Calu3 (cell line): ENCODE results near the gene PILRA. TPM values are rescaled to one million over a fixed set of nuclear protein-coding genes. Genes with fewer than 3 reads are reported as not detected.

ENCODE experiments used
- BruUV-seq: library from RNA; stranded (reverse); fragments of 400-500 nt; replicated peaks from 2 replicates; lab custom pipeline; 2021; lab: Mats Ljungman, UMichigan
- CTCF ChIA-PET: fragments of 300-600 bp; sonication (Branson Sonifier 250); formaldehyde crosslinking; loops from one replicate; lab custom pipeline; 2022; ENCODE audit warnings: antibody characterized with exemption; lab: Charles Lee
- DNase-seq: peaks from one replicate; pipeline ENCODE4 v3.0.0; 2022
- H3K27ac Mint-ChIP-seq: one replicate; pipeline ENCODE4 v1.8.0; 2022; ENCODE audit warnings: mixed read lengths; ENCODE audit not compliant: unreplicated experiment
- H3K27me3 Mint-ChIP-seq: one replicate; pipeline ENCODE4 v1.8.0; 2022; ENCODE audit warnings: mixed read lengths; ENCODE audit not compliant: unreplicated experiment
- H3K36me3 Mint-ChIP-seq: one replicate; pipeline ENCODE4 v1.8.0; 2022; ENCODE audit warnings: mild to moderate bottlenecking, moderate library complexity, mixed read lengths; ENCODE audit not compliant: insufficient read depth, unreplicated experiment
- H3K4me1 Mint-ChIP-seq: one replicate; pipeline ENCODE4 v1.8.0; 2022; ENCODE audit warnings: mild to moderate bottlenecking, low read depth, mixed read lengths; ENCODE audit not compliant: unreplicated experiment
- H3K4me3 Mint-ChIP-seq: one replicate; pipeline ENCODE4 v1.8.0; 2022; ENCODE audit warnings: mild to moderate bottlenecking, low read depth, moderate library complexity, mixed read lengths; ENCODE audit not compliant: unreplicated experiment
- H3K9me3 Mint-ChIP-seq: one replicate; pipeline ENCODE4 v1.8.0; 2022; ENCODE audit warnings: low read depth, mixed read lengths; ENCODE audit not compliant: unreplicated experiment
- intact Hi-C: fragments of 100-400 bp; cut with micrococcal nuclease; formaldehyde crosslinking; loops from one replicate; pipeline ENCODE4 v1.10.0; 2022; ENCODE audit not compliant: unreplicated experiment
- total RNA-seq: library from RNA; stranded (reverse); gene quantifications from 2 replicates; pipeline ENCODE4 v1.2.3, GENCODE V29; 2022
- TF ChIP-seq, protein P1 (sequence below): fragments of 200-600 bp; IDR thresholded peaks from one replicate; pipeline ENCODE4 v1.8.0; 2022; ENCODE audit warnings: antibody characterized with exemption; ENCODE audit not compliant: unreplicated experiment

PILRA gene
- total RNA-seq, 1 experiment from 2014 or later, result 3.1 TPM

DNA sequence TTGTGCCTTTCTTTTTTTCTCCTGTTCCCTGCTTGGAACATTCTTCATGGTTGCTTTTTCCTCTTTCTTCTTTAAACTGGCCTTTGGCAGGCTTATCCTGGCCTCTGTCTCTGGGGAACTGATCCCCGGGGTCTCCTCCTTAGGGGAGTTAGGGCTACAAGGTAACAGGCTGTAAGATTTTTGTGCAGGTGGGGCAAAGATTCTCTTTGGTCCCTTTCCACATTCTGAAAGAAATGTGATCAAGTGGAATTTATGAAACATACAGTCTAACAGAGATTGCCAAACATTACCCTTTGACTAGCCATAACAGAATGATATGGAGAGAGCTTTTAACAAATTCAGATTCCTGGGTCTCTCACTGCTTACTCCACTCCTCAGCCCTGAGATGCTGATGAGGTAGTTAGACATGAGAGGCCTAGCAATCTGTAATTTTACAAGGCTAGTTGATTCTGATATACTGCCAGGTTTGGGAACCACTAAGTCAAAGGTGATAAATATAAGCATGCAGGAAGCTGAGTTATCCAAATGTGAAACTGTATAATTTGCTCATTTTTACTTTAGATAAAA is 46.5 kb downstream of the PILRA start:
- Mint-ChIP-seq H3K27me3 (no peaks in the 10 kb centered on the region), H3K27ac (no peak overlapping the region), H3K4me3 (no peak overlapping the region), H3K36me3 (no peaks in the 10 kb centered on the region), H3K4me1 (no peaks in the 10 kb centered on the region), H3K9me3 (no peaks in the 10 kb centered on the region)
- TF ChIP-seq, protein P1, sequence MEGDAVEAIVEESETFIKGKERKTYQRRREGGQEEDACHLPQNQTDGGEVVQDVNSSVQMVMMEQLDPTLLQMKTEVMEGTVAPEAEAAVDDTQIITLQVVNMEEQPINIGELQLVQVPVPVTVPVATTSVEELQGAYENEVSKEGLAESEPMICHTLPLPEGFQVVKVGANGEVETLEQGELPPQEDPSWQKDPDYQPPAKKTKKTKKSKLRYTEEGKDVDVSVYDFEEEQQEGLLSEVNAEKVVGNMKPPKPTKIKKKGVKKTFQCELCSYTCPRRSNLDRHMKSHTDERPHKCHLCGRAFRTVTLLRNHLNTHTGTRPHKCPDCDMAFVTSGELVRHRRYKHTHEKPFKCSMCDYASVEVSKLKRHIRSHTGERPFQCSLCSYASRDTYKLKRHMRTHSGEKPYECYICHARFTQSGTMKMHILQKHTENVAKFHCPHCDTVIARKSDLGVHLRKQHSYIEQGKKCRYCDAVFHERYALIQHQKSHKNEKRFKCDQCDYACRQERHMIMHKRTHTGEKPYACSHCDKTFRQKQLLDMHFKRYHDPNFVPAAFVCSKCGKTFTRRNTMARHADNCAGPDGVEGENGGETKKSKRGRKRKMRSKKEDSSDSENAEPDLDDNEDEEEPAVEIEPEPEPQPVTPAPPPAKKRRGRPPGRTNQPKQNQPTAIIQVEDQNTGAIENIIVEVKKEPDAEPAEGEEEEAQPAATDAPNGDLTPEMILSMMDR, result no peak
- CTCF ChIA-PET, result interaction anchor here (0.5 kb wide), 1 partner anchor 9 kb away, joined by 3 read pairs; no protein-coding TSS in a partner anchor
- BruUV-seq, result no TSS peak
- intact Hi-C loops, result no loop called here
- no peak for DNase-seq

DNA sequence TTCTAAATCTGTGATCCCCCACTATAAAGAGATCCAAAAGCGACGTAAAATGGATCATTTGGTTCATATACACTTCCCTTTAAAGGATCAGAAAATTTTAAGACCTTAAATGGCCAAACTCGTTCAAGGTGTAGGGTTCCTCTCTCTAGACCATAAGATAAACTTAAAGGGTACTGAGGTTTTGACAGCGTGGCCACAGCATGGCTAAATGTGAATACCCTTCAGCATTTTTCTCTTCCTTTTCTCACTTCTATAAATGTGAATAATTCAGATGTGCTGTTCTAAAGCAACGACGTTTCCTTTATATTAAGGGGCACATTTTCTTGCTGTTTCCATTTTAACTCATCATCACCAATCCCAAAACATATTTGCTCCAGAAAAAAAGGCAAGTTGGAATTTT is 50.0 kb downstream of the PILRA start:
- H3K4me1 Mint-ChIP-seq, result no peaks in the 10 kb centered on the region
- BruUV-seq, result no TSS peak
- H3K36me3 Mint-ChIP-seq, result peaks cover 4% of the 10 kb centered on the region
- no peak for DNase-seq
- CTCF ChIA-PET, result no interaction called here
- no peaks in the 10 kb centered on the region for H3K9me3 Mint-ChIP-seq
- H3K4me3 Mint-ChIP-seq, result no peak overlapping the region
- TF ChIP-seq, protein P1, result no peak
- H3K27ac Mint-ChIP-seq, result no peak overlapping the region
- intact Hi-C loops, result no loop called here
- no peaks in the 10 kb centered on the region for H3K27me3 Mint-ChIP-seq

DNA sequence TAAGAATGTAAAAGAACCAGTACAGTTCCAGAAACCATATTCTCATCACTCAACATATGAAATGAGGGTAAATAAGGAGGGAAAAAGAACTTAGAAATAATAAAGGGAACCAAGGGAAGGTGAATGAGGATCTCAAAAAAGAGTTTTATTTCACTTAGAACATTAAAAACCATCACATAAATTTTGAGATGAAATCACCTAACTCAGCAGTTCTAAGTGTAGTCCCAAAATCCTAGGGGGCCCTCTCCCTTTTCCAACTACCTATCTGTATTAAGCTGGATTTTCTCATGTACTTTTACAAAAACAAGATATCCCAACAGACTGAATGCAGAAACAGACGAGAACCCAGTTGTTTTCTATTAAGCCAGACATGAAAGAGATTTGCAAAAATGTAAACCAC is 52.1 kb downstream of the PILRA start:
- no peaks in the 10 kb centered on the region for H3K9me3 Mint-ChIP-seq
- TF ChIP-seq, protein P1, result no peak
- H3K36me3 Mint-ChIP-seq, result peaks cover 24% of the 10 kb centered on the region
- CTCF ChIA-PET, result no interaction called here
- intact Hi-C loops, result no loop called here
- no peak overlapping the region for H3K4me3 Mint-ChIP-seq
- no peak for DNase-seq
- peaks cover 12% of the 10 kb centered on the region for H3K27me3 Mint-ChIP-seq
- BruUV-seq, result no TSS peak
- no peak overlapping the region for H3K27ac Mint-ChIP-seq
- H3K4me1 Mint-ChIP-seq, result no peaks in the 10 kb centered on the region

DNA sequence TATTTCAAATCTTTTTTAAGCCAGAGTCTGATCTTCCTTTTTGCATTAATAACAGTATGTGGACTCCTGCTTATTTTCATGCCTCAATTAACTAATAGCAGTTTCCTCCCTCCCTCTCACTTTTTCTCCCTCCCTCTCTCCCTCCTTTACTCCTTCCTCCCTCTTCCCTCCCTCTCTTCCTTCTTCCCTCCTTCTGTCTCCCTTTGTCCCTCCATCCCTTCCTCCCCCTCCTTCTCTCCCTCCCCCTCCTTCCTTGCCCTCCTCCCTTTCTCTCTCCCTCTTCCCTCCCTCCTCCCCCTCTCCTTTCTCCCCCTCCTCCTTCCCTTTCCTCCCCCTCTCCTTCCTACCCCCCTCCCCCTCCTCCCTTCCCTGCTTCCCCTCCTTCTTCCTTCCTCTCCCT is 53.2 kb downstream of the PILRA start:
- Mint-ChIP-seq H3K4me1 (no peaks in the 10 kb centered on the region), H3K4me3 (no peak overlapping the region), H3K9me3 (no peaks in the 10 kb centered on the region), H3K27ac (no peak overlapping the region), H3K27me3 (peaks cover 12% of the 10 kb centered on the region), H3K36me3 (peaks cover 35% of the 10 kb centered on the region)
- DNase-seq, result no peak
- no TSS peak for BruUV-seq
- CTCF ChIA-PET, result no interaction called here
- TF ChIP-seq, protein P1, result no peak
- intact Hi-C loops, result no loop called here
